HK-2 (cell line): ENCODE measurements around the gene ARHGEF19.
"Not testable (repeated sequence)": the region's sequence is repeated elsewhere in the genome, so short reads cannot be mapped to it uniquely, and the experiment has no call there.

ENCODE experiments used
- DNase-seq: peaks from one replicate; pipeline ENCODE4 v3.0.0-alpha.2; 2018; ENCODE audit not compliant: unreplicated experiment

Gene ARHGEF19

GRCh38 chr1:16165548-16165947, 46.9 kb downstream of the ARHGEF19 start:
- DNase-seq: no peak

DNA sequence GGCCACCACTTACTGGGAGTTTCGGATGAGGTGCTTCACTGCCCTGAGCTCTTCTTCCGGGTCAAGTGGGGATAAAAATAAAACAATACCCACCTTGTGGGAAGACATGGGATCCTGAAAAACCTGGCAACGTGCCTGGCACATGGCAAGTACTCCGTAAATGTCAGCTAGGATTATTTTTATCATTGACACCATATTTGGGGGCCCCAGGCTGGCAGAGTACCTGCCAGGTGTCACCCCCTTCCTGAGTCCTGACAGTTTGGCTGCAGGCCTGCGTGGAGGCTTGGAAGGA, 47.4 kb downstream of the ARHGEF19 start:
- no peak for DNase-seq

DNA sequence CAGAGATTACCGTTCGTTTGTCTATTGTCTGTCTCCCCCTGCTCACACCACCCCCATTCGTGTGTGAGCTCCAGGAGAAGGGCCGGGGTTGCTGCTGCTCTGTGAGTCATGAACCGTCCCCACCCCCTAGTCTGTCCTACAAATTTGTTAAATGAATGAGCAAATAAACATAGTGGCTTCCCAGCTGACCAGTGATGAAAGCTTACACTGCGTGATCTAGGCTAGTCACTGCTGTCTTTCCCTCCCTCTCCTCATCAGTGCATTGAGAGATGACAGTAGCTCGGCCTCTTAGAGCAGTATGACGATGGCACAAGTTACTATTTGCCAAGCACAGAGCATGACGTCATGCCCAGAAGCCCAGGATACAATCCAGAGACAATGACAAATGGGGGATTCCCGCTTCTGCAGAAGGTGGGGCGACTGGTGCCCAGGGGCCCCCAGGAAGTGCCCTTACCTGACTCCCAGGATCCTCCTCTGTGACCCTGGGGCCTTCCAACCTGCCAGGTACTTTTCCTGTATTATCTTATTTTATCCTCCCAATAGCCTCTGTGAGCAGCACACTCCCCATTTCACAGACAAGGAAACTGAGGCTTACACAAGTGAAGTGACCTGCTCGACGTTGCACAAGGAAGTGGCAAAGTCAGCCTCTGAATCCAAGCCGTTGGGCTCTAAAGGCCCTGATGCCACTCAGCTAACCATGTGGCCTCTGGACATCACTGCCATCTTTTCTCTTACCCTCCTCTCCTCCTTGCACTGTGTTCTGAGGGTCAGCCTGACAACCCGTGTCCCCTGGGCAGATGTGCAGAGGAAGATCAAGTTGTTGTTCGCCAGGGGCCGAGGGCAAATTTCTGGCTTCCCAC, 48.0 kb downstream of the ARHGEF19 start:
- peak; percentile 86 for DNase-seq

- not testable (repeated sequence) for DNase-seq
These were observed 48.7 kb downstream of the ARHGEF19 start for GRCh38 chr1:16163608-16164212.

GRCh38 chr1:16162163-16162822, 50.2 kb downstream of the ARHGEF19 start:
- no peak for DNase-seq

- no peak for DNase-seq
These were observed 50.7 kb downstream of the ARHGEF19 start for GRCh38 chr1:16161717-16162116.

GRCh38 chr1:16158993-16159831, 53.2 kb downstream of the ARHGEF19 start:
- DNase-seq: peak; percentile 55

DNA sequence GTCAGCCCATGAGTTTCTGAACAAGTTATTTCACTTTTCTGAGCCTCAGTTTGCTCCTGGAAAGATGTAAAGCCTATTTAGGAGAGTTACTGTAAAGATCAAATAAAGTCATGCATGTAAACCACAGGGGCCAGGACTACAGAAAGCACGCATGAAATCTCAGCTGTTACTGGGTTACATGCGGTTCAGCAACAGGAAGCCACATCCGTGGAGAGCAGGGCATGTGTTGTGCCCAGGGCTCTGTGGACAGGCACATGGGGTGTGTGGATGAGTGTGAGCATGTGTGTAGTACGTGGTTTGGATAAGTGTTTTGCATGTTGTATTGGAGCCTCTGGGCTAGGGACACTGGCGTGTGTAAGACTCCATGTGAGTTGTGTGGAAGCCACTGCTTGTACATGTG, 54.4 kb downstream of the ARHGEF19 start:
- no peak for DNase-seq

GRCh38 chr1:16156848-16157495, 55.5 kb downstream of the ARHGEF19 start:
- DNase-seq: peak; percentile 77

DNA sequence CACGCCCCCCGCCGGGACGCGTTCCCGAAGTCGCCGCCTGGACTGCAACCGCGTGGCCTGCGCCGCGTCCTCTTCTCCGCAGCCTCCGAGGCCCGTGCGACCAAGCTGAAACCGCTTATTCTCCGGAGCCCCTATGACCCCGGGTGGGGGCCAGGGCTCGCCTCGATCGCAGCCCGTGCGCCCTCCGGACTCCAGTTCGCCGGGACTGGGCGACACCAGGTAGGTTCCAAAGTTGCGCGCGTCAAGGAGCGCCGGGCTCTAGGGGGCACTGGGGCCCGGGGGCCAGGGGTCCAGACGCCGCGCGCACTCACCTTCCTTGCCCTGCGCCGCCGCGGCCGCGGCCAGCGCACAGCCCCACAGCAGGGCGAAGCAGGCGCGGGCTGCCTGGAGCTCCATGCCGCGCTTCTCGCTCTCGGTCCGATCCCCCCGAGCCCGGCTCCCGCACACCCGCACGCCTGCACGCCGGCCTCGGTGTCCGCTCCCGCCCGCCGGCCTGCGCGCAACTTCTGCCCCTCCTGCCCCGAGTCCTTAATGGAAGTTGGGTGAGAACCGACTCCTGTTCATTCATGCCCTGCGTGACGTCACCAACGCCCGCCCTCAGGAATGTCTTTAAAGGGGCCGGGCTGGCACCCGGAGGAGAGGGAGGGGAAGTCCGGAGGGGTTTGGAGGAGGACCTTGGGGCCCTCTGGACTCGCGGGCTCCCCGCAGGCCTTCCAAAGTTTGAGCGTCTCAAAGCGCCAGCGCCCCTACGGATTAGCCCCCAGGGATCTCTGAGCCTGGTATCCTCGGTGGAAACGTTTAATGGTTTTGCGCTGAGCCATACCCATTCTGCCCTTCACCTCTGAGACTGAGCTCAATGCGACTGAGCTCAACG, 56.7 kb downstream of the ARHGEF19 start, which contains the start of gene EPHA2:
TSS of gene EPHA2 (minus strand) at position 533 of the 874 bp plus-strand sequence. CDS start at position 396, 137 bp downstream.
- peak; percentile 91 for DNase-seq

GRCh38 chr1:16153999-16154673, 58.3 kb downstream of the ARHGEF19 start:
- peak; percentile 30 for DNase-seq

DNA sequence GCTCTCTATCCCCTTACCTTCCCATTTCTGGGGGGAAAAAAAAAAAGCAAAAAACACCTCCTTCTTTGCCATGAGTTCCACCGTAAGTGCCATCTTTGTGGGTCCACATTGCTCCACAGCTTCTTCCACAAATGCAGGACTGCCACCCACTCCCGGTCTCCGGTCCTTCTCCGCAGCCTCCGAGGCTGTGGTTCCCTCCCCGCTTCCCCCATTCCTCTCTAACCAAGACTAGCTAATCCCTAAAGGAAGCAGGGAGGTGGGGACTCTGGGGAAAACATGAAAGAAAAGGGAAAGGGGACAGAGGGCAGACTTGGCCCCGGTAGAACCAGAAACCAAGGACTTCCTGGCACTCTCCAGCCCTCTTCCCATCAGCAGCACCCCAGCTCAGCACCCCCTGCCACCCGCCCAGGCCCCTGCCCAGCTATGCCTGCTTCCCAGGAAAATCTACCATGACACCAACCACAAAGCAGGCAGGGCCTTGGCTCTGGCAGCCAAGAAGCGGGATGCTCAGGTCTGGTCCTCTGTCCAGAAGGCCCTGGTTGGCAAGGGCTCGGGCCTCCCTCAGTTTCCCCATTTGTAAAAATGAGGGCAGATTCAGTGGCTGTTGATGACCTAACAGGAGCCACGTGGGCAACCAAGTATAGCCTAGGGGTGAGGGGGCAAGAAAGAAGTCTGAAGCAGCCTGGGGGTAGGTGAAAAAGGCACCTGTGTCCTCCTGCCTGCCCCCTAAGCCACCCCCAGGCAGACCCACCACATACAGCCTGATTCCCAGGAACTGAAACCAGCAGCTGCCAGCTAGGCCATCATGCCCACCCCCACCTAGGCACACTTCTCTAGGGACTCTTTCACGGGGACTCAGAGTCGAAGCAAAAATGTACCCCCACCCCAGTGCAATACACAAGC, 59.1 kb downstream of the ARHGEF19 start:
- DNase-seq: peak; percentile 29

DNA sequence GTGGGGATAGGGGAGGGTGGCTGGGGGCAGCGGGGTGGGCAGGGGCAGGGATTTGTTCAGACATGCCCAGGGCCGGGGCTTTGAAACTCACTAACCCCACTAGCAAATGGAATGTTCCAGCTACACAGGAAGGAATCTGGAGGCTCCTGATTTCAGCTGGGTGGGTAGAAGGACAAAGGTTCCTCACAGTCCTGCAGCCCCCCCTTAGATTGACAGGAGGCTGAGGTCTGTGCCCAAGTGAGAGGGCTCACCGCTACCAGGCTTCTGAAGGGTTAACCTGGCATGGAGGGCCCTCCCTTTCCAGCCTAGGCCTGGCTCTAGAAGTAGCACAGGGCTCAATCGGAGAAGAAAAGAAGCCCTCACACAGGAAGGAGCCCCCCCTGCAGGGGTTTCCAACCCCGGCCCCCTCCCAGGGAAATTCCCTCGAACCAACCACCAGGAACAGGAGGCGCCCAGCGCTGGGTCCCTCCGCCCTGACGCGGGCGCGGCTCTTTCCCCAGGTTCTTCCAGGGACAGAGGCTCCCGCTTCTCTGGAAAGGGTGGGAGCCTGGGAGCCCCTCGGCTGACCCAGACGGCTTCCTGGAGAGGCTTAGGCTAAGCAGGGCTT, 59.9 kb downstream of the ARHGEF19 start:
- peak; percentile 75 for DNase-seq

- DNase-seq: no peak
These were observed 60.5 kb downstream of the ARHGEF19 start for GRCh38 chr1:16151995-16152384.

- DNase-seq: peak; percentile 45
These were observed 61.1 kb downstream of the ARHGEF19 start for GRCh38 chr1:16151196-16151994.

DNA sequence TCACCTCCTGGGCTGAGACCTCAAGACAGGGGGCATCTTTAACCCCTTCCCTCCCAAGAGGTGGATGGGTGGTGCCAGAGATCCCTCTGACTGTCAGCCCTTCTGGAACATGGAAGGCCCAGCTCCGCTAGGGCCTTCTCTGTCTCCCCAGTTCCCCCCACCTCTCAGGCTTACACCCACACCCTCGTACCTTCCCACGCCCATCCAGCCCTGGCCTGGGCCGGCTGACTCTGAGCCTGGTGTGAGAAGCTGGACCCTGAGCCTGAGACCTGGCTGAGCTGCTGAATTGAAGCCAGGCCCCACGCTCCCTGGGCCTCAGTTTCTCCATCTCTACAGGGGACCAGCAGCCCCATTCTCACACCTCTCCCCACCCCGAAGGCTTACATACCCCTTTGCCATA, 61.9 kb downstream of the ARHGEF19 start:
- no peak for DNase-seq

GRCh38 chr1:16149702-16150488, 62.6 kb downstream of the ARHGEF19 start:
- DNase-seq: no peak
